AG09319 (cell line): ENCODE measurements around the gene CST9L.

ENCODE experiments used
- DNase-seq: peaks from one replicate; pipeline ENCODE4 v3.0.0-alpha.2; 2010; ENCODE audit warnings: low read depth; ENCODE audit errors: extremely low read depth
- TF ChIP-seq, protein P1 (sequence below): IDR thresholded peaks from 2 replicates; pipeline ENCODE4 v1.5.1; 2011; ENCODE audit warnings: low read depth, mild to moderate bottlenecking, inconsistent platforms, low read length, moderate library complexity

The CST9L gene

DNA sequence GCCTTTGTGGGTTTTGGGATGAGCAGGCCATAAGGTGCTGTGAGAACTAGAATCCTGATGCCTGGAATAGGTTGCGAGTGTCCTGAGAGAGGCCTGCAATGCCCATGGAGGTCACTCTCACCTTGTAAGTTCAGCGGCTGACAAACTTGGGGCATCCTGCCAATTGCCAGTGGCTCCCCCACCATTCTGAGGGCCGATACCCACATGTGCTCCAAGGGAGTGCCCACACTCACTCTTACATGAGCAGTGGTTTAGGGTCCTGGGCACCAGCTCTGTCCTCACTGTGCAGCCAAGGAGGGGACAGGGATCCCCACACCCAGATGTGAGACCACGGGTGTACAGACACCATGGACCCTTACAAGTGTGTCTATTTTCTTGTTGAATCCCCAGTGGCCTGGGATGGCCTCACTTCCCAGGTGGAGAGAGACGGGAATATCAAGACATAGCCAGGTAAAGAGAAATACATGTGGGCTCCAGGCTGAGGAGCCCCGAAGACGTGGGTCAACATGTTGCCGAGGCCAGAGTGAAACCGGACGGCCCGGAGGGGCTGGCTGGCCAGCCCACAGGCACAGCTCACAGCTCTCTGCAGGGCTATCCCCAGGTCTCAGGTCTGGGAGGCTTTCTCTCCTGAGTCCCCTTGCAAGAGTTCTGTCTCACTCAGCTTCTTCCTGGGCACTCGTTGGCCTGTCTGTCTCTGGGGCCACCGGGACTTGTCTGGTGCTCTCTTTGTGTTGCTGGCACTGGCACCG is 39.4 kb upstream of the CST9L start:
- no peak for DNase-seq
- TF ChIP-seq, protein P1, sequence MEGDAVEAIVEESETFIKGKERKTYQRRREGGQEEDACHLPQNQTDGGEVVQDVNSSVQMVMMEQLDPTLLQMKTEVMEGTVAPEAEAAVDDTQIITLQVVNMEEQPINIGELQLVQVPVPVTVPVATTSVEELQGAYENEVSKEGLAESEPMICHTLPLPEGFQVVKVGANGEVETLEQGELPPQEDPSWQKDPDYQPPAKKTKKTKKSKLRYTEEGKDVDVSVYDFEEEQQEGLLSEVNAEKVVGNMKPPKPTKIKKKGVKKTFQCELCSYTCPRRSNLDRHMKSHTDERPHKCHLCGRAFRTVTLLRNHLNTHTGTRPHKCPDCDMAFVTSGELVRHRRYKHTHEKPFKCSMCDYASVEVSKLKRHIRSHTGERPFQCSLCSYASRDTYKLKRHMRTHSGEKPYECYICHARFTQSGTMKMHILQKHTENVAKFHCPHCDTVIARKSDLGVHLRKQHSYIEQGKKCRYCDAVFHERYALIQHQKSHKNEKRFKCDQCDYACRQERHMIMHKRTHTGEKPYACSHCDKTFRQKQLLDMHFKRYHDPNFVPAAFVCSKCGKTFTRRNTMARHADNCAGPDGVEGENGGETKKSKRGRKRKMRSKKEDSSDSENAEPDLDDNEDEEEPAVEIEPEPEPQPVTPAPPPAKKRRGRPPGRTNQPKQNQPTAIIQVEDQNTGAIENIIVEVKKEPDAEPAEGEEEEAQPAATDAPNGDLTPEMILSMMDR = no peak

- TF ChIP-seq, protein P1 = peak; percentile 98
- DNase-seq = peak; percentile 49
These were observed 38.4 kb upstream of the CST9L start for GRCh38 chr20:23606652-23607049.

DNA sequence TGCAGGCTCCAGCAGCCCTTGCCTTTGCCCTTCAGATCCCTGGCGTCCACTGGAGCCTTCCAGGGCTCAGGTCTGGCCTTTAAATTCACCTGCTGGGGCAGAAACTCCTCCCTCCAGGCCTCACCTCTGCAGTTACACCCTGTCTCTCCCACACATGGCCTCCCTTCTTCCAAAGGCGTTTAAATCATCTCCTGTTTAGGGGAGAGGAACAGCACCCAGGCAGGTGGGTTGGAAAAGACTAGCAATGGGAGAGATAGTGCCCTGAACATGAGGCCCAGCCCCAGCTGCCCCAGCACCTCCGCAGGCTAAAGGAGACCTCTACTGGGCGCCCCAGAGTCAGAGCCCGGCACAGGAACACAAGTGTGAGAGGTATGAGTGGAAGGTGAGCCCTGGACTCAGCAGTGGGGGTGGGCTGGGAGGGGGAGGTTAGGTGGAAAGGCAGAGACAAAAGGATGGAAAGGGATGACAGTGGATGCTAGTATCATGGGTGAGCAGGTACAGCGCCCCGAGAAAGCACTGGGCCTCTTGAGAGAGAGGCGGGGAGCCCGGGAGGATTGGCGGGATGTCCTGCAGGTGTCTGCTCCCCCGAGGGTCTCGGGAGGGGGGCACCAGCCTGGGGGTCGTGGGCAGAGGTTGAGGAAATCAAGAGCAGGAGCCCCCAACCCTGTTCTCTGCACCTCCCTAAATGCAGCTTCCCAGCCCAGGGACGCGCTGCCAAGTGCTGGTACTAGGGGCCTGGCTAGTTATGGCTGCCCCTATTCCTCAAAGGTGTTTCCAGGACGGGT is 37.8 kb upstream of the CST9L start, which contains the start of gene CST9:
TSS of gene CST9 (minus strand) at position 51 of the 785 bp plus-strand sequence. CDS start 53 bp downstream, outside the sequence.
- TF ChIP-seq, protein P1 = no peak
- no peak for DNase-seq

DNA sequence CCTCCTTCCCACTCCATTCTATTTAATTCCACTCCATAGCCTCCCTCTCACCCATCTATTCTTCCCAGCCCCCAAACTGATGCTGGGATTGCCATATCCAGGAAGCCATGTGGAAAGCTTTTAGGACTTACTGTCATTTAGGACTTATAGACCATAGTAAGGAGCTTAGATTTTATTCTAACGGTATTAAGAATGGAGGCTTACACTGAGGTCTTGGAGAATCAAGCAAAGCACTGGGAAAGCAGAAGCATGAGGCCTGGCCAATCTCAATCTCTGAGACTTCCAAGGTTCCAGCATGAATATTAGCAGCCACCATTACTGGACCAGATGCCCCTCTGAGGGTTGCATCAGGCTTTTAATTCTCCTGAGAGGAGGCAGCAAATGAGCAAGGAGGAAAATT is 36.0 kb upstream of the CST9L start:
- no peak for DNase-seq
- TF ChIP-seq, protein P1 = no peak

DNA sequence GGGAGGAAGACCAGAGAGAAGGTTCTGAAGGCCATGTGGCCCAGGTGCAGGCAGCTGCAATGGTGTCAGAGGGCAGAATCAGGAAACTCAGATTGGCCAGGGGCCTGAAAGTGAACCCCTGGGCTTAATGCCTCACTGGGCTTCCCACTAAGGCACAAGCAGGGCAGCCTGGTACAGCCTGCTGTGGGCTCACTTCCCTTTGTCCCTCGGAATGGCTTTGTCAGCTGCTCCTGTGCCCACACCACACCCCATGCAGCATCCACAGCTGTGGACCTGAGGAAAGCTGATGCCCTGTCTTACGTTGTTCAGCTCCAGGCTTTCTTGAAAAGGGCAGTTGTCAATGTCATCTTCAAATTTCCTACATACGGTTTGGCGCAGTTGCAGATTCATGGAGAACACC is 35.0 kb upstream of the CST9L start:
- DNase-seq = no peak
- TF ChIP-seq, protein P1 = no peak

DNA sequence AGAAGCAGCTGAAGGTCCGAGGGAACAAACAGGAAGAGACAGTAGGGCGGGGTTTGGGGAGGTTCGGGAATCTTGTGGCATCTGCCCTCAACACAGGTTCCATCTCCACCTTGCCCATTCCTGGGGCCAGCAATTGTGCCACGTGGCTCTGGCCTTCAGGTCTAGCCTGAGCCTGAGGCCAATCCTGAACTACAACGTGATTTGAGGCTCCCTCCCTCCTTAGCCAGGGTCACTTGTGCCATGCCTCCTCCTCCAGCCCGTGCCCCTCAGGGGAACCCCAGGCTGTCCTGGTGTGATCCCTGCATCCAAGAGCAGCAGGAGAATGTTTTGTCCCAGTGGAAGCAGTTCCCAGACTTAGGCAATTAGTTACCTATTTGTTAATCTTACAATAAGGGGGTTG is 34.4 kb upstream of the CST9L start:
- no peak for DNase-seq
- TF ChIP-seq, protein P1 = no peak

- TF ChIP-seq, protein P1 = no peak
- no peak for DNase-seq
These were observed 34.0 kb upstream of the CST9L start for GRCh38 chr20:23602241-23602640.
